ENCODE results near the gene GP1BA.

Gene GP1BA

GRCh38 chr17:4974115-4974670, 42.1 kb downstream of the GP1BA start:
- no peak for DNase-seq (ENCODE audit: low spot score)

- DNase-seq (ENCODE audit: low spot score), result no peak
Measured at GRCh38 chr17:4978726-4979125, 46.6 kb downstream of the GP1BA start.

DNA sequence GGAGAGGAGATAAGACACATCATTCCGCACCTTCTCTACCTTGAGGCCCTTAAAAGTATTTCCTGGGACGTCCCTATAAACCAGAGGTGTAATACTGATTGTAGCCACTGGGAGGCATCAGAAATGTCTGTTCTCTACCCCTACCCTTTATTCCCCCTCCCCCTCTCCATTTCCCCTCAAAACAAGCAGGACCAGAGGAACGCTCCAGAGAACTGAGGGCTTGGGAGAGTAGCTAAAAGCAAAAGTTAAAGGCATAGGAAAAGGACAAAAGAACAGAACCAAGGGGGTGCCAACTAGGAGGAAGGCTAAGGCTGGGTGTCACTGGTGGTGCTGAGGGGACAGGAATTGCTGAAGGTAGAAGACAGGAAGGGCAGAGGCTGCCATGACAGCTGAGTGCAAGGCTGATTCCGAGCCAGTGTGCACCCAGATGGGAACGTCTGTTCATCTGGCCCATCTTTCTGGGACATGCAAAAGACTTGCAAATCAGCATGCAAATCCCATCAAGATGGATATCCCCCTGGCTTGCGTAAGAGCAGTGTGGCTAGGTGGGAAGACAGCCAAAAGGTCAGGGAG, 48.7 kb downstream of the GP1BA start:
- peak; percentile 82 for DNase-seq (ENCODE audit: low spot score)

DNA sequence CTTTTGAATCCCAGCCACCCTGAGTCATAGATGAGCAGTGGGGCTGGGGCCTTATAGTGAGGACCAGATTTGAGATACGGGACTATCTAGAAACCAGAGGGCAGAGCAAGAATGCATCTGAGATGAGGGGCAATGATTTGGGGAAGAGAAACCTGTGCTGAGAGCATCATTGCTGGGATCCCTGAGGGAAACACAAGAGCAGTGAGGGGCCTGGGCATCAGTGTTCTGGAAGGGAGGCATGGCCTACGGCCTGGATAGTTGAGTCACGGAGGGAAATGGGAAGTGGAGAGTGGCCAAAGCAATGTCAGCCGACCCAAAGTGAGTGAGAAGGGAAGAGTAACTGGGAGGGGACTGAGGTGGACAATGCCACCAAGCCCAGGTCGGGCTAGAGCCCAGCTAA, 50.2 kb downstream of the GP1BA start:
- DNase-seq (ENCODE audit: low spot score), result no peak
